ENCODE results near the gene NF2. TPM values are rescaled to one million over a fixed set of nuclear protein-coding genes. Genes with fewer than 3 reads are reported as not detected.

Gene NF2
- total RNA-seq, 2 donors from 2014 or later: 45.7 to 51.4 TPM

- Histone ChIP-seq H3K9me3 (ENCODE audit: control insufficient read depth, low read length) (peaks cover 17% of the 10 kb centered on the region), H3K9ac (ENCODE audit: extremely low read depth, low read length, poor library complexity, severe bottlenecking) (no peak overlapping the region), H3K27ac (ENCODE audit: low read depth, low read length) (no peak overlapping the region), H3K4me1 (ENCODE audit: control insufficient read depth, insufficient read depth, low read length) (peaks cover 4% of the 10 kb centered on the region), H3K36me3 (ENCODE audit: control insufficient read depth, insufficient read depth, low read length) (peaks cover 11% of the 10 kb centered on the region), H3K27me3 (ENCODE audit: control insufficient read depth, insufficient read depth, low read length, poor library complexity, severe bottlenecking) (no peaks in the 10 kb centered on the region), H3K4me3 (ENCODE audit: low read length) (no peak overlapping the region)
- Mint-ChIP-seq H3K4me1 (peaks cover 10% of the 10 kb centered on the region), H3K36me3 (ENCODE audit: low read depth) (peaks cover 12% of the 10 kb centered on the region), H3K27me3 (ENCODE audit: insufficient read depth) (no peaks in the 10 kb centered on the region), H3K4me3 (no peak overlapping the region), H3K9me3 (peaks cover 10% of the 10 kb centered on the region), H3K27ac (no peak overlapping the region)
- 53 to 57% methylated on average over 2 of the region's 2 CpGs for WGBS, 2 experiments (ENCODE audit: insufficient coverage in 1 of 2, insufficient read length in 1 of 2)
- TF ChIP-seq CTCF (conservative IDR thresholded peaks at IDR 0.05): peak; percentile 70
- peak; percentile 60 for DNase-seq
Measured at GRCh38 chr22:29609139-29609538, 5.7 kb downstream of the NF2 start.

- Mint-ChIP-seq H3K9me3 (peaks cover 10% of the 10 kb centered on the region), H3K36me3 (ENCODE audit: low read depth) (peaks cover 12% of the 10 kb centered on the region), H3K27me3 (ENCODE audit: insufficient read depth) (no peaks in the 10 kb centered on the region), H3K27ac (no peak overlapping the region), H3K4me1 (peaks cover 4% of the 10 kb centered on the region), H3K4me3 (no peak overlapping the region)
- no peak for DNase-seq
- no peak for TF ChIP-seq CTCF (conservative IDR thresholded peaks at IDR 0.05)
- H3K9me3 ChIP-seq (ENCODE audit: control insufficient read depth, low read length): peaks cover 17% of the 10 kb centered on the region
- no peak overlapping the region for H3K4me3 ChIP-seq (ENCODE audit: low read length)
- no peak overlapping the region for H3K9ac ChIP-seq (ENCODE audit: extremely low read depth, low read length, poor library complexity, severe bottlenecking)
- H3K36me3 ChIP-seq (ENCODE audit: control insufficient read depth, insufficient read depth, low read length): peaks cover 11% of the 10 kb centered on the region
- no CpG with 5 or more reads among the region's 1 CpG for WGBS, 2 experiments (ENCODE audit: insufficient coverage in 1 of 2, insufficient read length in 1 of 2)
- no peaks in the 10 kb centered on the region for H3K4me1 ChIP-seq (ENCODE audit: control insufficient read depth, insufficient read depth, low read length)
- H3K27ac ChIP-seq (ENCODE audit: low read depth, low read length): no peak overlapping the region
- H3K27me3 ChIP-seq (ENCODE audit: control insufficient read depth, insufficient read depth, low read length, poor library complexity, severe bottlenecking): no peaks in the 10 kb centered on the region
Measured at GRCh38 chr22:29610780-29611179, 7.3 kb downstream of the NF2 start.

GRCh38 chr22:29615705-29616327 lies 12.4 kb downstream of the NF2 start:
- Histone ChIP-seq H3K9ac (ENCODE audit: extremely low read depth, low read length, poor library complexity, severe bottlenecking) (no peak overlapping the region), H3K4me3 (ENCODE audit: low read length) (no peak overlapping the region), H3K36me3 (ENCODE audit: control insufficient read depth, insufficient read depth, low read length) (no peaks in the 10 kb centered on the region), H3K27me3 (ENCODE audit: control insufficient read depth, insufficient read depth, low read length, poor library complexity, severe bottlenecking) (no peaks in the 10 kb centered on the region), H3K4me1 (ENCODE audit: control insufficient read depth, insufficient read depth, low read length) (no peaks in the 10 kb centered on the region), H3K9me3 (ENCODE audit: control insufficient read depth, low read length) (peaks cover 9% of the 10 kb centered on the region), H3K27ac (ENCODE audit: low read depth, low read length) (no peak overlapping the region)
- H3K27me3 Mint-ChIP-seq (ENCODE audit: insufficient read depth): no peaks in the 10 kb centered on the region
- no peaks in the 10 kb centered on the region for H3K4me1 Mint-ChIP-seq
- peaks cover 2% of the 10 kb centered on the region for H3K36me3 Mint-ChIP-seq (ENCODE audit: low read depth)
- WGBS, 2 experiments (ENCODE audit: insufficient coverage in 1 of 2, insufficient read length in 1 of 2): 100% methylated on average over 1 to 4 of the region's 4 CpGs
- no peak overlapping the region for H3K4me3 Mint-ChIP-seq
- no peak for TF ChIP-seq CTCF (conservative IDR thresholded peaks at IDR 0.05)
- H3K9me3 Mint-ChIP-seq: peaks cover 7% of the 10 kb centered on the region
- H3K27ac Mint-ChIP-seq: no peak overlapping the region
- DNase-seq: no peak
